ENCODE measurements around the gene COL5A3. TPM values are rescaled to one million over a fixed set of nuclear protein-coding genes. Genes with fewer than 3 reads are reported as not detected.

Gene COL5A3
- total and polyA plus RNA-seq, 2 experiments from 2014 or later = 1.0 to 1.2 TPM

- TF ChIP-seq ZNF462 (CRISPR knock-in tag; IDR thresholded peaks at IDR 0.05) (no peak), ZNF331 (CRISPR knock-in tag; IDR thresholded peaks at IDR 0.05; ENCODE audit: low read depth) (no peak)
Measured at GRCh38 chr19:9995084-9995483, 15.2 kb downstream of the COL5A3 start (continued).

GRCh38 chr19:9991425-9992191 is 18.7 kb downstream of the COL5A3 start:
- no peak for ATAC-seq
- Mint-ChIP-seq H3K4me1 (peaks cover 5% of the 10 kb centered on the region; the same call in 2 of the 3 replicates), H3K4me3 (no peak overlapping the region)
- TF ChIP-seq NANOG (IDR thresholded peaks at IDR 0.05; ENCODE audit: borderline replicate concordance) (no peak), REST (IDR thresholded peaks at IDR 0.05; ENCODE audit: unreplicated experiment) (no peak), ZNF462 (CRISPR knock-in tag; IDR thresholded peaks at IDR 0.05) (no peak)

More at GRCh38 chr19:9991425-9992191, 18.7 kb downstream of the COL5A3 start:
- peaks cover 5% of the 10 kb centered on the region; the same call in 1 of the 2 replicates for H3K4me1 ChIP-seq (ENCODE audit: insufficient read depth)
- no peak overlapping the region for H3K4me3 ChIP-seq
- no peaks in the 10 kb centered on the region for H4K20me1 ChIP-seq (replicated peaks; ENCODE audit: insufficient read depth)
- H3K9me2 ChIP-seq (ENCODE audit: insufficient read depth) = no peaks in the 10 kb centered on the region
- H3K4me2 ChIP-seq = no peak overlapping the region
- H3F3A ChIP-seq (replicated peaks; ENCODE audit: low read depth) = no peaks in the 10 kb centered on the region
- no peak for DNase-seq (ENCODE audit: low spot score)
- H3K27me3 Mint-ChIP-seq (ENCODE audit: insufficient read depth, low read depth, poor library complexity) = peaks cover 10% of the 10 kb centered on the region
- H3K27ac Mint-ChIP-seq = no peak overlapping the region; the same call in 1 of the 2 replicates
- no peaks in the 10 kb centered on the region for H3K79me2 ChIP-seq (replicated peaks; ENCODE audit: insufficient read depth)
- H3K27me3 ChIP-seq (ENCODE audit: insufficient read depth) = no peaks in the 10 kb centered on the region
- H3K9me3 Mint-ChIP-seq = no peaks in the 10 kb centered on the region
- no peak overlapping the region for H2AFZ ChIP-seq
- H3K36me3 ChIP-seq (ENCODE audit: insufficient read depth) = no peaks in the 10 kb centered on the region
- H3K27ac ChIP-seq (ENCODE audit: low read depth) = no peak overlapping the region
- no peaks in the 10 kb centered on the region for H3K36me3 Mint-ChIP-seq (ENCODE audit: low read depth)
